Stimulated activated CD8-positive, alpha-beta memory T cell treated with anti-CD3 and anti-CD28 coated beads, Interleukin-7, amount 100 ng/mL, for 1 hour (primary cell): Measurements from ENCODE around the gene ETV7.

Experiments
- DNase-seq, 2 donors: peaks; one replicate each; pipeline ENCODE4 v3.0.0-alpha.2; 2020; ENCODE audit warnings: low read depth in 2 of 2

The ETV7 gene

GRCh38 chr6:36320475-36320874 lies 67.0 kb downstream of the ETV7 start:
- no peak for DNase-seq

- DNase-seq, result no peak
These were observed 67.6 kb downstream of the ETV7 start for GRCh38 chr6:36319821-36320220.

- DNase-seq, result no peak
These were observed 68.1 kb downstream of the ETV7 start for GRCh38 chr6:36319436-36319762.

GRCh38 chr6:36318690-36319435 lies 68.6 kb downstream of the ETV7 start:
- no peak for DNase-seq

- DNase-seq, result no peak
These were observed 69.8 kb downstream of the ETV7 start for GRCh38 chr6:36317623-36318022.
